ENCODE measurements around the gene ADAMTS15.
A peak's percentile ranks its signal among the peaks of the same experiment; 100 is the strongest.

The ADAMTS15 gene

GRCh38 chr11:130413405-130414106 is 34.9 kb upstream of the ADAMTS15 start (continued):
- no peak for TF ChIP-seq ZNF768 (tag by site-specific recombination; IDR thresholded peaks at IDR 0.05)
- no peak for TF ChIP-seq ZNF510 (tag by site-specific recombination; IDR thresholded peaks at IDR 0.05; ENCODE audit: insufficient replicate concordance)
- TF ChIP-seq TRIM28 (IDR thresholded peaks at IDR 0.05; ENCODE audit: borderline replicate concordance, low read length) = no peak
- TF ChIP-seq ZBTB20 (tag by site-specific recombination; IDR thresholded peaks at IDR 0.05) = no peak
- no peak for TF ChIP-seq ZNF404 (tag by site-specific recombination; IDR thresholded peaks at IDR 0.05)
- TF ChIP-seq ZNF426 (tag by site-specific recombination; IDR thresholded peaks at IDR 0.05) = no peak
- no peak for TF ChIP-seq ZNF239 (tag by site-specific recombination; IDR thresholded peaks at IDR 0.05)
- no peak for TF ChIP-seq TCF7L2 (IDR thresholded peaks at IDR 0.05; ENCODE audit: borderline replicate concordance, low read depth, low read length)
- TF ChIP-seq KLF10 (tag by site-specific recombination; IDR thresholded peaks at IDR 0.05) = no peak

- POLR2A ChIA-PET = no interaction called here
Measured at GRCh38 chr11:130414107-130415080, 34.1 kb upstream of the ADAMTS15 start.

GRCh38 chr11:130415731-130416529 is 32.5 kb upstream of the ADAMTS15 start:
- no peaks in the 10 kb centered on the region for H3K4me1 ChIP-seq (ENCODE audit: control insufficient read depth, insufficient read depth, low read length)
- TF ChIP-seq EGR2 (tag by site-specific recombination; IDR thresholded peaks at IDR 0.05; ENCODE audit: low read depth) = peak; percentile 36; the same call in 1 of the 2 replicates
- no peak for TF ChIP-seq KLF1 (tag by site-specific recombination; IDR thresholded peaks at IDR 0.05)
- no peaks in the 10 kb centered on the region for H3K36me3 ChIP-seq (ENCODE audit: control insufficient read depth in 2 of 2, insufficient read depth in 1 of 2, low read length in 2 of 2)
- POLR2A ChIA-PET = interaction anchor here (0.6 to 0.7 kb wide), 2 partner anchors 59 to 133 kb away, joined by 4 to 9 read pairs; no protein-coding TSS in a partner anchor
- CTCF ChIA-PET = interaction anchor here (0.9 to 2.4 kb wide), 2 partner anchors 26 to 446 kb away, joined by 4 to 7 read pairs; no protein-coding TSS in a partner anchor
- H3K4me3 ChIP-seq (ENCODE audit: low read depth, low read length) = no peak overlapping the region
- no peak overlapping the region for H3K27ac ChIP-seq (ENCODE audit: extremely low read depth, low read depth, low read length)
- no peaks in the 10 kb centered on the region for H3K9me3 ChIP-seq (ENCODE audit: control insufficient read depth, insufficient read depth, low read depth, low read length)

More at GRCh38 chr11:130414107-130415080, 34.1 kb upstream of the ADAMTS15 start:
- Histone ChIP-seq H3K27ac (ENCODE audit: extremely low read depth, low read depth, low read length) (no peak overlapping the region), H3K4me1 (ENCODE audit: control insufficient read depth, insufficient read depth, low read length) (no peaks in the 10 kb centered on the region), H3K36me3 (ENCODE audit: control insufficient read depth in 2 of 2, insufficient read depth in 1 of 2, low read length in 2 of 2) (no peaks in the 10 kb centered on the region), H3K9me3 (ENCODE audit: control insufficient read depth, insufficient read depth, low read depth, low read length) (no peaks in the 10 kb centered on the region), H3K4me3 (ENCODE audit: low read depth, low read length) (no peak overlapping the region)
- CTCF ChIA-PET = interaction anchor here (2.4 kb wide), 1 partner anchor 24 kb away, joined by 7 read pairs; no protein-coding TSS in a partner anchor
- no peak for TF ChIP-seq WT1 (tag by site-specific recombination; IDR thresholded peaks at IDR 0.05)
- no peak for TF ChIP-seq AEBP2 (tag by site-specific recombination; IDR thresholded peaks at IDR 0.05; ENCODE audit: borderline replicate concordance)
- TF ChIP-seq ZNF2 (tag by site-specific recombination; IDR thresholded peaks at IDR 0.05) = no peak

GRCh38 chr11:130416530-130416882 is 31.9 kb upstream of the ADAMTS15 start:
- Histone ChIP-seq H3K27ac (ENCODE audit: extremely low read depth, low read depth, low read length) (no peak overlapping the region), H3K4me3 (ENCODE audit: low read depth, low read length) (no peak overlapping the region), H3K9me3 (ENCODE audit: control insufficient read depth, insufficient read depth, low read depth, low read length) (no peaks in the 10 kb centered on the region), H3K36me3 (ENCODE audit: control insufficient read depth in 2 of 2, insufficient read depth in 1 of 2, low read length in 2 of 2) (no peaks in the 10 kb centered on the region), H3K4me1 (ENCODE audit: control insufficient read depth, insufficient read depth, low read length) (no peaks in the 10 kb centered on the region)
- TF ChIP-seq ZNF433 (tag by site-specific recombination; IDR thresholded peaks at IDR 0.05; ENCODE audit: low read depth) (no peak), ZNF223 (tag by site-specific recombination; IDR thresholded peaks at IDR 0.05) (no peak), EGR2 (tag by site-specific recombination; IDR thresholded peaks at IDR 0.05; ENCODE audit: low read depth) (peak; percentile 69)
- ChIA-PET CTCF (interaction anchor here (0.7 to 2.4 kb wide), 3 partner anchors 26 to 470 kb away, joined by 3 to 7 read pairs (median 4); no protein-coding TSS in a partner anchor), POLR2A (no interaction called here)

All from HEK293 (cell line).